Gastroesophageal sphincter (tissue), 3 donors: ENCODE data around the gene PIAS4.

Source experiments
- EP300 ChIP-seq: sonication (generic); formaldehyde crosslinking; IDR thresholded peaks from one replicate; pipeline ENCODE4 v1.6.1; 2017; ENCODE audit warnings: antibody characterized with exemption, mild to moderate bottlenecking
- POLR2A ChIP-seq, 2 donors: fragments of 450-650 bp; IDR thresholded peaks; one replicate each; pipeline ENCODE4 v1.6.1; 2017; ENCODE audit warnings: antibody characterized with exemption in 2 of 2, mild to moderate bottlenecking in 2 of 2, moderate library complexity in 1 of 2
- POLR2AphosphoS5 ChIP-seq: sonication (generic); formaldehyde crosslinking; IDR thresholded peaks from one replicate; pipeline ENCODE4 v1.6.1; 2017; ENCODE audit warnings: antibody characterized with exemption
- TF ChIP-seq, protein P1 (sequence below), 4 experiments: fragments of 200-600 bp in 2 of 4; fragments of 450-650 bp in 2 of 4; sonication (generic) in 1 of 4; IDR thresholded peaks; one replicate each; pipeline ENCODE4 v1.5.1; 2017 to 2019; ENCODE audit warnings: antibody characterized with exemption in 4 of 4, mild to moderate bottlenecking in 2 of 4, moderate library complexity in 2 of 4

DNA sequence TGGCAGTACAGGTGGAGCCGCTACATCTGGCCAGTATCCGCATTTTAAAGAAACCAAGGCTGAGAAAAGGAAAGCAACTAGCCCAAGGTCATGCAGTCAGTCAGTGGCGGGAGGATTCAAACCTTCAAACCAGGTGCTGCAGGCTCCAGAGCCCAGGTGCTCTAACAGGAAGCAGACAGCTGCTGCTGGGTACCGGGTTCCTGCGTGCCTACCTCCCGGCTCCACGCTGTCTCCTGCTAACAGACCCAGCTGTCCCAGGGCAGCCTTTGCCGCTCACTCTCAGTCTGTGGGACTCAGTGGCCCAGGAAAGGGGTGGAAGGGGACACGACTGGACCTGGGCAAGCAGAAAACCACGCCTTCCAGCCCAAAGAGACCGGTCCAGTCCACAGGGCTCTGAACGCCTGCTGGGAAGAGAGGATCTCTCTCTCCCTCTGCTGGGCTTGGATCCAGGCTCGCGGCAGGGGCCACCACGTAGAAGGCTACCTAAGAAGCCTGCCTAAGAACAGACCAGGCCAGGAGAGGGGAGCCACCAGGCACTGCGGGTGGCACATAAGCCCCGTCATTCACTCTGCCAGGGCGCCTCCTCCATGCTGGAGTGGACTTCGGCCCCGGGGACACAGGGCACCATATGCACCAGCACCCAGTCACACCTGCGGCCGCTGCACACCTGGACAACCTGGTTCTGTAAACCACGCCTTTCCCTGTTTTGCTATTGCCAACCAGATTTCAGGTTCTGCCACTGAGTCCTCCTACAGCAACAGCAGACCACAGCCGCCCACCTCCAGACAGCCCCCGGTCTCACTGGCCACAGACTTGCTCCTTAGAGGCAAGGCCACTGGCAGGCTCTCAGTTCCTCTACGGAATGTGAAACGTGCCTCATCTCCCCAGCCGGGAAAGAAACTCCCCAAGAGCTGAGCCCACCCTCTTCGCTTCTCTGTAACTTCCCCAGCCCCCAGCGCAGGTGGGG is 41.2 kb upstream of the PIAS4 start:
- TF ChIP-seq, protein P1, sequence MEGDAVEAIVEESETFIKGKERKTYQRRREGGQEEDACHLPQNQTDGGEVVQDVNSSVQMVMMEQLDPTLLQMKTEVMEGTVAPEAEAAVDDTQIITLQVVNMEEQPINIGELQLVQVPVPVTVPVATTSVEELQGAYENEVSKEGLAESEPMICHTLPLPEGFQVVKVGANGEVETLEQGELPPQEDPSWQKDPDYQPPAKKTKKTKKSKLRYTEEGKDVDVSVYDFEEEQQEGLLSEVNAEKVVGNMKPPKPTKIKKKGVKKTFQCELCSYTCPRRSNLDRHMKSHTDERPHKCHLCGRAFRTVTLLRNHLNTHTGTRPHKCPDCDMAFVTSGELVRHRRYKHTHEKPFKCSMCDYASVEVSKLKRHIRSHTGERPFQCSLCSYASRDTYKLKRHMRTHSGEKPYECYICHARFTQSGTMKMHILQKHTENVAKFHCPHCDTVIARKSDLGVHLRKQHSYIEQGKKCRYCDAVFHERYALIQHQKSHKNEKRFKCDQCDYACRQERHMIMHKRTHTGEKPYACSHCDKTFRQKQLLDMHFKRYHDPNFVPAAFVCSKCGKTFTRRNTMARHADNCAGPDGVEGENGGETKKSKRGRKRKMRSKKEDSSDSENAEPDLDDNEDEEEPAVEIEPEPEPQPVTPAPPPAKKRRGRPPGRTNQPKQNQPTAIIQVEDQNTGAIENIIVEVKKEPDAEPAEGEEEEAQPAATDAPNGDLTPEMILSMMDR (IDR thresholded peaks at IDR 0.05): peak in 2 of 4 experiments; percentile 14 to 30
- TF ChIP-seq POLR2A (IDR thresholded peaks at IDR 0.05): peak in 1 of 2 donors; percentile 12
- TF ChIP-seq POLR2AphosphoS5: no peak
- no peak for TF ChIP-seq EP300
